K562 (cell line): ENCODE results near the gene H2BK1. TPM values are rescaled to one million over a fixed set of nuclear protein-coding genes. Genes with fewer than 3 reads are reported as not detected.

Source experiments
- ATAC-seq: fragments of 200-7000 bp; cut with Tn5 transposase; 3 replicates; pipeline ENCODE4 v1.9.1; 2020; ENCODE audit warnings: moderate library complexity
- BruUV-seq: library from RNA; stranded (reverse); fragments of 400-500 nt; replicated peaks from 2 replicates; lab custom pipeline; 2021; lab: Mats Ljungman, UMichigan
- CTCF ChIA-PET: fragments of 300-600 bp; formaldehyde crosslinking; extraction: SDS; loops from one replicate; lab custom pipeline; 2021; ENCODE audit warnings: low intra/inter-chr PET ratio; lab: Yijun Ruan, JAX
- POLR2A ChIA-PET: fragments of 300-600, 350-650 bp; sonication (Branson Sonifier 250); formaldehyde crosslinking; extraction: SDS; loops from one replicate; lab custom pipeline; 2021; ENCODE audit warnings: antibody characterized with exemption, inconsistent platforms; lab: Yijun Ruan, JAX
- DNase-seq, 4 experiments: peaks; one replicate each; pipeline versions ENCODE4 v3.0.0 to v3.0.0-alpha.2; 2011 to 2018; ENCODE audit warnings: low spot score in 3 of 4, mixed read lengths in 3 of 4; ENCODE audit errors: extremely low read depth in 1 of 4
- FAIRE-seq: peaks from 2 replicates; lab custom pipeline; 2011; peaks lifted over from hg19 to GRCh38; lab: Jason Lieb, UNC
- H2AFZ ChIP-seq: 2 replicates; pipeline ENCODE4 v1.6.0; 2011; ENCODE audit warnings: low read depth, low read length, control low read depth, inconsistent platforms
- H3K27ac ChIP-seq: fragments of 200-600 bp; 3 replicates; pipeline ENCODE4 v1.8.0; 2011; ENCODE audit warnings: low read depth, mild to moderate bottlenecking, control low read depth, inconsistent platforms, low read length, moderate library complexity, mixed read lengths; ENCODE audit errors: extremely low read depth
- H3K27me3 ChIP-seq, 2 experiments: fragments of 300-600 bp in 1 of 2; 2 replicates in 1 of 2; 3 replicates in 1 of 2; pipeline versions ENCODE4 v1.6.0 to v1.8.0; 2011; ENCODE audit warnings: inconsistent platforms in 2 of 2, low read length in 2 of 2, mild to moderate bottlenecking in 1 of 2, mixed read lengths in 1 of 2, moderate library complexity in 1 of 2; ENCODE audit not compliant: control insufficient read depth in 2 of 2, insufficient read depth in 2 of 2
- H3K36me3 ChIP-seq: fragments of 300-600 bp; 3 replicates; pipeline ENCODE4 v1.8.0; 2011; ENCODE audit warnings: mild to moderate bottlenecking, low read length, inconsistent platforms; ENCODE audit not compliant: control insufficient read depth, insufficient read depth
- H3K4me1 ChIP-seq, 2 experiments: fragments of 200-600 bp in 1 of 2; replicated peaks in 1 of 2; 2 replicates in 1 of 2; 3 replicates in 1 of 2; pipeline versions ENCODE4 v1.5.1 to v1.8.0; 2011; ENCODE audit warnings: inconsistent platforms in 2 of 2, low read length in 2 of 2, mild to moderate bottlenecking in 1 of 2, mixed read lengths in 1 of 2, moderate library complexity in 1 of 2; ENCODE audit not compliant: control insufficient read depth in 2 of 2, insufficient read depth in 2 of 2
- H3K4me2 ChIP-seq: 2 replicates; pipeline ENCODE4 v1.6.1; 2011; ENCODE audit warnings: low read length, control low read depth, inconsistent platforms, mixed read lengths; ENCODE audit not compliant: insufficient read depth
- H3K4me3 ChIP-seq: fragments of 200-600 bp; sonication (generic), shearing (Covaris generic); 2 replicates; pipeline ENCODE4 v1.5.1; 2016; ENCODE audit warnings: control low read depth, inconsistent platforms
- H3K79me2 ChIP-seq: fragments of 200-600 bp; 3 replicates; pipeline ENCODE4 v1.8.0; 2011; ENCODE audit warnings: low read length, inconsistent platforms; ENCODE audit not compliant: control insufficient read depth, insufficient read depth
- H3K9ac ChIP-seq, 2 experiments: 2 replicates each; pipeline versions ENCODE4 v1.6.0 to v1.6.1; 2011; ENCODE audit warnings: low read depth in 2 of 2, low read length in 2 of 2, control low read depth in 1 of 2, inconsistent platforms in 1 of 2, mild to moderate bottlenecking in 1 of 2, mixed read lengths in 1 of 2; ENCODE audit not compliant: insufficient read depth in 1 of 2
- H3K9me1 ChIP-seq: one replicate; pipeline ENCODE4 v1.6.0; 2011; ENCODE audit warnings: inconsistent platforms, mild to moderate bottlenecking, low read length, moderate library complexity; ENCODE audit not compliant: control insufficient read depth, insufficient read depth
- H3K9me3 ChIP-seq: replicated peaks from 2 replicates; pipeline ENCODE4 v1.5.1; 2011; ENCODE audit warnings: low read depth, low read length, inconsistent platforms; ENCODE audit not compliant: control insufficient read depth, insufficient read depth
- H4K20me1 ChIP-seq: replicated peaks from 2 replicates; pipeline ENCODE4 v1.6.1; 2011; ENCODE audit warnings: low read length, inconsistent platforms, mixed read lengths; ENCODE audit not compliant: control insufficient read depth, insufficient read depth
- ETV1 ChIP-seq: fragments of 450-650 bp; conservative IDR thresholded peaks from 2 replicates; pipeline ENCODE4 v1.6.1; 2016; ENCODE audit warnings: missing genetic modification characterization, control low read depth, low read depth, missing compliant biosample characterization
- PHF20 ChIP-seq: fragments of 450-650 bp; IDR thresholded peaks from 2 replicates; pipeline ENCODE4 v1.6.1; 2018; ENCODE audit not compliant: partially characterized antibody
- POLR2G ChIP-seq: fragments of 200-400 bp; formaldehyde crosslinking; IDR thresholded peaks from 2 replicates; pipeline ENCODE4 v1.6.1; 2017; ENCODE audit warnings: low read depth, mild to moderate bottlenecking, antibody characterized with exemption, low read length, moderate library complexity
- PYGO2 ChIP-seq: fragments of 450-650 bp; IDR thresholded peaks from 2 replicates; pipeline ENCODE4 v1.6.1; 2016; ENCODE audit warnings: mild to moderate bottlenecking, missing genetic modification characterization, moderate library complexity, missing compliant biosample characterization
- WGBS: fragments of 100-300 bp; shearing (Covaris generic); methylation state at CpG from one replicate; pipeline ENCODE4 v1.1.6; 2016; ENCODE audit warnings: low coverage, mixed read lengths; ENCODE audit not compliant: insufficient coverage; ENCODE audit errors: missing lambda C conversion rate; 5-methylcytosine and 5-hydroxymethylcytosine counted together
- in situ Hi-C: fragments of 300-500 bp; cut with MboI; formaldehyde crosslinking; loops from 4 replicates; pipeline ENCODE4 v1.15.0; 2018; ENCODE audit warnings: inconsistent platforms, mixed read lengths
- intact Hi-C: fragments of 100-400 bp; cut with micrococcal nuclease; formaldehyde crosslinking; loops from 2 replicates; pipeline ENCODE4 v1.14.2; 2022
- polyA plus RNA-seq, 8 experiments: library from polyadenylated mRNA; depleted of rRNA in 4 of 8; stranded (reverse) in 5 of 8; unstranded in 3 of 8; fragments of >200 nt; fragmentation: Nextera tagmentation in 2 of 8; fragmentation: Illumina TruSeq in 1 of 8; extraction: Ambion mirVana in 2 of 8; extraction: Trizol in 1 of 8; gene quantifications; 2 replicates each; pipeline versions ENCODE4 v1.2.1 to v1.2.3, GENCODE V29; 2011 to 2014; ENCODE audit warnings: inconsistent platforms in 1 of 8, missing spikeins in 1 of 8
- total RNA-seq, 7 experiments: library from RNA; depleted of rRNA in 6 of 7; stranded (reverse); fragments of >200 nt in 6 of 7; fragmentation: Illumina TruSeq in 2 of 7; extraction: Trizol in 2 of 7; gene quantifications; 2 replicates each; pipeline versions ENCODE4 v1.2.1 to v1.2.3, GENCODE V29; 2011 to 2021; ENCODE audit warnings: low replicate concordance in 1 of 7
- TF ChIP-seq, protein P1 (sequence below), 2 experiments: fragments of 450-650 bp in 1 of 2; sonication (generic) in 1 of 2; formaldehyde crosslinking in 1 of 2; IDR thresholded peaks; 2 replicates each; pipeline versions ENCODE4 v1.7.1 to v1.9.0; 2016 to 2022; ENCODE audit warnings: inconsistent platforms in 1 of 2, mild to moderate bottlenecking in 1 of 2, missing genetic modification reagents in 1 of 2

H2BK1 gene
- total and polyA plus RNA-seq, 9 of the 15 experiments (the other 6 are each of a cell fraction or from before 2014, with no cell fraction given), result not detected

- BruUV-seq, result no TSS peak
- H3K9me1 ChIP-seq, result no peaks in the 10 kb centered on the region
- H3K4me1 ChIP-seq, result peaks cover 15 to 19% of the 10 kb centered on the region in 2 experiments
- POLR2A ChIA-PET, result interaction anchor here (0.5 to 2.1 kb wide), 3 partner anchors 11 to 25 kb away, joined by 3 to 12 read pairs (median 5); partner anchors contain the start of gene ABCF2
- ATAC-seq (no peak), FAIRE-seq (no peak), DNase-seq (no peak)
- no peak overlapping the region for H3K27ac ChIP-seq
- H3K9me3 ChIP-seq, result no peaks in the 10 kb centered on the region
- intact Hi-C loops, result loop anchor here (2.0 kb wide), 1 partner anchor 33 kb away; no protein-coding TSS in a partner anchor
- peaks cover 31 to 34% of the 10 kb centered on the region in 2 experiments; a peak in 4 of 5 replicates for H3K27me3 ChIP-seq
- H4K20me1 ChIP-seq, result peaks cover 33% of the 10 kb centered on the region
- whole genome bisulfite sequencing, result 60% methylated on average over 12 of the region's 12 CpGs
- H3K9ac ChIP-seq, result peak overlapping the region in 1 of 2 experiments; percentile 31; a peak in 2 of 4 replicates
- no peaks in the 10 kb centered on the region for H3K79me2 ChIP-seq
- CTCF ChIA-PET, result no interaction called here
- H3K36me3 ChIP-seq, result peaks cover 9% of the 10 kb centered on the region; the same call in 2 of the 3 replicates
- H2AFZ ChIP-seq, result no peak overlapping the region
- in situ Hi-C loops, result no loop called here
- H3K4me2 ChIP-seq, result no peak overlapping the region
- no peak overlapping the region for H3K4me3 ChIP-seq
- TF ChIP-seq PYGO2 (no peak), POLR2G (peak; percentile 65)
Measured at GRCh38 chr7:151207804-151208203, 2.5 kb downstream of the H2BK1 start.

DNA sequence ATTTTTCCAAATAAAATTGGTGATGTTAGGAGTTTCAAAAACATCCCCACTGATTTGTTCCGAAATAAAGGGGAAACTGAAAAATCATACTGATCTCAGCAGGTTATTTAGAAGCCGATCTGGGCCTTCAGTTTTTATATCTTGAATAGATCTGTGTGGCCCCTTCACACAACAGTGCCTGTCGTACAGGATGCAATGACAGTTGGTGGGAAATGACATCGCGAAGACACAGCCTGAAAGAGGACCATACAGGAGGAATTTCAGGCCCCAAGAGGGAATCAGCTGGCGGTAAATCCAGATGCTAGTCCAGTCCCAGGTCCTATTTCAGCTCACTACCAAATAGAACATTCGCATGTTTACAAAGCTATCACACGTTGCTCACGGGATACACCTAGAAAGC, 3.0 kb downstream of the H2BK1 start:
- H3K9me3 ChIP-seq, result no peaks in the 10 kb centered on the region
- WGBS, result 8% methylated on average over 9 of the region's 9 CpGs
- FAIRE-seq (no peak), DNase-seq (no peak), ATAC-seq (peak; percentile 4)
- intact Hi-C loops (loop anchor here (2.0 kb wide), 1 partner anchor 33 kb away; no protein-coding TSS in a partner anchor), in situ Hi-C loops (no loop called here)
- peaks cover 35 to 39% of the 10 kb centered on the region in 2 experiments; a peak in 4 of 5 replicates for H3K27me3 ChIP-seq
- H4K20me1 ChIP-seq, result peaks cover 36% of the 10 kb centered on the region
- no peaks in the 10 kb centered on the region for H3K9me1 ChIP-seq
- H3K4me3 ChIP-seq, result no peak overlapping the region
- H3K4me2 ChIP-seq, result no peak overlapping the region
- no peaks in the 10 kb centered on the region for H3K79me2 ChIP-seq
- H3K9ac ChIP-seq, result no peak overlapping the region; a peak in 1 of 4 replicates
- ChIA-PET CTCF (no interaction called here), POLR2A (interaction anchor here (1.6 to 2.1 kb wide), 2 partner anchors 12 to 25 kb away, joined by 5 to 12 read pairs; no protein-coding TSS in a partner anchor)
- H3K4me1 ChIP-seq, result peaks cover 15 to 19% of the 10 kb centered on the region in 2 experiments
- peaks cover 4% of the 10 kb centered on the region; the same call in 1 of the 3 replicates for H3K36me3 ChIP-seq
- no peak overlapping the region for H2AFZ ChIP-seq
- H3K27ac ChIP-seq, result no peak overlapping the region
- BruUV-seq, result no TSS peak
- TF ChIP-seq PHF20, result no peak
- TF ChIP-seq, protein P1, sequence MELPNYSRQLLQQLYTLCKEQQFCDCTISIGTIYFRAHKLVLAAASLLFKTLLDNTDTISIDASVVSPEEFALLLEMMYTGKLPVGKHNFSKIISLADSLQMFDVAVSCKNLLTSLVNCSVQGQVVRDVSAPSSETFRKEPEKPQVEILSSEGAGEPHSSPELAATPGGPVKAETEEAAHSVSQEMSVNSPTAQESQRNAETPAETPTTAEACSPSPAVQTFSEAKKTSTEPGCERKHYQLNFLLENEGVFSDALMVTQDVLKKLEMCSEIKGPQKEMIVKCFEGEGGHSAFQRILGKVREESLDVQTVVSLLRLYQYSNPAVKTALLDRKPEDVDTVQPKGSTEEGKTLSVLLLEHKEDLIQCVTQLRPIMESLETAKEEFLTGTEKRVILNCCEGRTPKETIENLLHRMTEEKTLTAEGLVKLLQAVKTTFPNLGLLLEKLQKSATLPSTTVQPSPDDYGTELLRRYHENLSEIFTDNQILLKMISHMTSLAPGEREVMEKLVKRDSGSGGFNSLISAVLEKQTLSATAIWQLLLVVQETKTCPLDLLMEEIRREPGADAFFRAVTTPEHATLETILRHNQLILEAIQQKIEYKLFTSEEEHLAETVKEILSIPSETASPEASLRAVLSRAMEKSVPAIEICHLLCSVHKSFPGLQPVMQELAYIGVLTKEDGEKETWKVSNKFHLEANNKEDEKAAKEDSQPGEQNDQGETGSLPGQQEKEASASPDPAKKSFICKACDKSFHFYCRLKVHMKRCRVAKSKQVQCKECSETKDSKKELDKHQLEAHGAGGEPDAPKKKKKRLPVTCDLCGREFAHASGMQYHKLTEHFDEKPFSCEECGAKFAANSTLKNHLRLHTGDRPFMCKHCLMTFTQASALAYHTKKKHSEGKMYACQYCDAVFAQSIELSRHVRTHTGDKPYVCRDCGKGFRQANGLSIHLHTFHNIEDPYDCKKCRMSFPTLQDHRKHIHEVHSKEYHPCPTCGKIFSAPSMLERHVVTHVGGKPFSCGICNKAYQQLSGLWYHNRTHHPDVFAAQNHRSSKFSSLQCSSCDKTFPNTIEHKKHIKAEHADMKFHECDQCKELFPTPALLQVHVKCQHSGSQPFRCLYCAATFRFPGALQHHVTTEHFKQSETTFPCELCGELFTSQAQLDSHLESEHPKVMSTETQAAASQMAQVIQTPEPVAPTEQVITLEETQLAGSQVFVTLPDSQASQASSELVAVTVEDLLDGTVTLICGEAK (IDR thresholded peaks at IDR 0.05), result no peak
- TF ChIP-seq, protein P1 (CRISPR knock-in tag; IDR thresholded peaks at IDR 0.05), result no peak
- TF ChIP-seq ETV1 (tag), result no peak
